GM15510 (cell line): ENCODE data around the gene SSR3.

Source experiments
- POLR2A ChIP-seq: IDR thresholded peaks from 3 replicates; pipeline ENCODE4 v1.6.1; 2011; ENCODE audit warnings: borderline replicate concordance; ENCODE audit not compliant: insufficient read length; ENCODE audit errors: extremely low read depth

The SSR3 gene

DNA sequence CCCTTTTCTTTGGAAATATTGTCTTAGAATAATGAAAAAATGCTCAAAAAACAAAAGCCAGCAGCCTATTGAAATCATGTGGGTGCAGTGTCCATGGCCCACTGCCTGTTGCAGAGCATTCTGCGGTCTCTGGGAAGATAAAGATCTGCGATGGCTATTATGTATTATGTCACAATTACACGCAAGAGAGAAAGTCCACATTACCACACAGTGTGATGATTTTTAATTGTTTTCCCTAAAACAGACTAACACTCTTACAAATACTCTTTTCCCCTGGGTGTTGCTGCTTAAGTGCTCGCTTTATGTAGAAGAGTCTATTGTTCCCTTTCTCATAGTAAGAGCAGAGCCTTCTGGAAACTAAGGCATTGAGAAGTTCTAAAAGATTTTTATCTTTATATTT, 32.2 kb downstream of the SSR3 start:
- TF ChIP-seq POLR2A = no peak

DNA sequence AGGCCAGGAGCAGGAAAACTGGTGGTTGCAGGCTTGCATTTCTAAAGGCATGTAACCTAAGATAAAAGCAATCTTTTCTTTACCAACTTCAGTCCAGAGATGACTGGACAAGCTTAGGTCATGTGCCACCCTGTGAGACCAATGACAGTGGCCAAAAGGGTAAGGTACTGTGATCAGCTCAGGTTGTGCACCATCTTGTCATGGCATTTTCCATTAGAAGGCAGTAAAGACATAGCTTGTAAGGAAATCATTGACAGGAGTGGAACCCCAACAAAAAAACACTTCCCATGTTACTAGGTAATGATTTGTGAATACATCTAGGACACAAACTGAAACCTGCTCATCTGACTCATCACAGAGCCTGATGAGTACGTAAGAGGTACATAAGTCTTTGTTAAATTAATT, 35.2 kb downstream of the SSR3 start:
- no peak for TF ChIP-seq POLR2A

DNA sequence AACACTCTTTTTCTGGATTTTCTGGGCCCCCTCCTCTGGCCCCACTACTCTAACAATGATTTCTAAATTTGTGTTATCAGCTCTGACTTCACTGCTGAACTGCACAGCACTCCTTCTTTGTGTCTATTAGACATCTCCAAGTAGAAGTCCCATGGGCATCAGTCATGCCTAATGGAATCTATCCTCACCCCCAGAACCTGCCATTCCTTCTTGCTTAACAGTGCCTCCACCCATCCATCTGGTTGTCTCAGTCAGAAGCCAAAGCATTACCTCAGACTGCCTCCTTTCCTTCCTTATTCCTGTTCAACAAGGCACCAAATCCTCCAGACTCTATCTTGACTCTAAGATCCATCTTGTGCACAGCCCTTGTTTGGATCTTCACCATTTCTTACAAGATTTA, 36.2 kb downstream of the SSR3 start:
- TF ChIP-seq POLR2A = no peak

DNA sequence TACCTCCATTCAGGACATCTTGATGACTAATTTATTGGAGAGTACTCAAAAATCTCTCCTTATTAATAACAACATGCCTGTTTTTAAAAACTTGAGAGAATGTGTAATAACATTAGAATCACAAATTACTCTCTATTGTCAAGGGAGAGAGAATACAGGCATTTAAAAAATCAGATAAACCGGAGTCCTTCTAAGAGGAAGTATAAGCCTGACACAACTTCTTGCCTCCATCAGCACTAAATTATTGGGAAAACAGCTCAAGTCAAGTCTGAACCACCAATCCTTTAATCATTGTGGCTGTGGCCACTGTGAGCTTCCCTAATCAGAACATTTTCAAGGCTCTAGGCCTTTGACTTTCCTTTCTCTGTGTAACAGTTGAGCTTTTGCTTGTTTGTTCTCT, 38.0 kb downstream of the SSR3 start:
- no peak for TF ChIP-seq POLR2A

DNA sequence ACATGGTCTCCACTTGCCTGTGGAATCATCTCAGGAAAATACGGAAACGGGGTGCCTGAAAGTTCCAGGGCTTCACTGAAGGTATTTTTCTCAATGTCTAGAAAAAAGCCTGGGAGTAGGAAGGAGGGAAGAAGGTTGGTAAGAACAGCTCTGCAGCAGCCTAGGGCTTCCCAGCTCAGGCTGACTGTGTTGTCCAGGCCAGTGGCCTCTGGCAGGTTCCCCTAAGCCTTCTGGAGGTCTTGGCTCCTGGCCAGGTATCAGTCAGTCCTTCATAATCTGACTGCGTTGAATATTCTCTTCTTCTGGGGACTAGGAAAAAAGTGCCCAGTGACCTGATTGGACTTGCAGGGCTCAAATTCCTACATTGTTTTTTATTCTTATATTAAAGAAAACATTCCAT, 38.6 kb downstream of the SSR3 start:
- TF ChIP-seq POLR2A = no peak

DNA sequence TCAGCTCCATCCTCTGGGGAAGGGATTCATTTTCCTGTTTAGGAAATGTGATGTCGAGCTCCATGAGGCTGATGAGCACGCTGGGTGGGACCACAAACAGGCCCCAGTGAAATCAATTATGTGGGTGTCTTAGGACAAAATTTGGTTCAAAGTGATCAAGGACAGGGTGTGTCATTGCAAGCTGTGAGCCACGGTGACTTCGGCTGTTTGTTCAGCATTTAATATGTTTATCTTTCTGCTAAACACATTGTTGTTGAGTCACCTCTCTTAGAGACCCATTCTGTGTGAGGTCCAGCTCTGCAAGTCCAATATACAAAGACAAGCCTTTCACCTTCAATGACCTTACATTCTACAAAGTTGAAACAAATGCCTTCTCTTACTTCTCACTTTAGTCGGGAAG, 41.3 kb downstream of the SSR3 start:
- no peak for TF ChIP-seq POLR2A

DNA sequence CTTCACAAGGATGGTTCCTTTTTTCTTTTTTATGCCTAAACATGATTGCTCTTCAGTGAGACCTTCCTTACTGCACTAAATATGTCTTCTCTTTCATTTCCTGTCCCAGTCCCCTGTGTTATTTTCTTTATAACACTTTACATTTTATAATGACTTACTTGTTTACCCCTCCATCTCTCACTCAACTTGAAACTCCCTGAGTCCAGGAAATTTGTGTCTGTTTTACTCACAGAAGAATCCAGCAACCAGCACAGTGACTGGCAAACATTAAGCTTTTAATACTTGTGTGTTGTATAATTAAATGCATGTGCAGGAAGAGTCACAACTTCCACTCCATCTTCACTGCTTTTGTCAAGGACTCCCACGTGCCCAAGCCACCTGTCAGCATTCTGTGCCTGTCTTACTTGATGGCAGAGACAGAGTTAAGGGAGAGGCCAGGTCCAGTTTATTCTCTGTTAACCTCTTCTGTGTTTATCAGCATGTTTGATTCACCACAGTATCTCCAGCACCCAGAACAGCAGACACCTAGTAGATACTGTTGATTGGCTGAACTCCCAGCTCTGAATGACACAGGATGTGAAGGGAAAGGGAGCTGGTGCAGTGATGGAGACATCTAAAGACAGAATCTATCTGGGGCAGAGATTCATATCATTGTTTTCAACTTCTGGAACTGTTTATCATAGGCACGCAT, 42.8 kb downstream of the SSR3 start:
- TF ChIP-seq POLR2A = no peak

DNA sequence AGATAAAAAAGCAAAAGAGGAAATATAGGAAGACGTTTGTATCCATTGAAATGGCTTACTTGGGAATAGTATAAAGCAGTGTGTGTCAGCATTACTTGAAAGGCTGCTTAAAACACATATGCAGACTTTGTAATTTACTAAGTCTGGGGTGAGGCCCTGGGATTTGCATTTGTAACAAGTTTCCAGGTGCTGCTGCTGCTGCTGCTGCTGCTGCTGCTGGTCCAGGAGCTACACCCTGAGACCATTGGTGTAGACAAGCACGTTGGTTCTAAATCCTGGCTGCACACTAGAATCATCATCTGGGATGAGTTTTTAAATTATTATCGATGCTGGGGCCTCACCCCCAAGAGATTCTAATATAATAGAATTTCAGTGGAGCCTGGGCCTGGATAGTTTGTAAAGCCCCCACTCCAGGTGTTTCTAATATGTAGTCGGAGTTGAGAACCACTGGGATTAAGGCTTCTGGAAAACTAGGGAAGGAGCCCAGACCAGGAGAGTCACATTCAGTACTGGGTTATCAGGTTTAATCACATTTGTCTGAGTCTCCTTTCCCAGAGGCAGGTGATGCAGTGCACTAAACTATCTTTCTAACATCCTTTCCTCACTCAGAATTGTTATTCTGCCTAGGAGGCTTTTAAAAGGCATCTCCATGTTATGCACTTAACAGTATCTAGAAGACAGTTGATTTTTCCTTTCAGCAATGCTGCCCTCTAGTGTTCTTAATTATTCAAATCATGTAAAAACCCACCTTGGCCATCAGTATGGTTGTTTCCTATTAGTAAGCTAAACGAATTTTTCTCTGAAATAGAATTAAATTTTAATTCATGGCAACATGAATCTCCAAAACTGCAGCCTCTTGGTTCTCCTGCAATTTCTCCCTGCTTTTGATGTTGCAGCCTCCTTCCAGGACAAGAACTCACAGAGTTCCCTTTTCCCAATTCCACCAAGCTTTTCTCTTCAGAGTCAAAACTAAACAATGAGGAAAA, 45.4 kb downstream of the SSR3 start:
- TF ChIP-seq POLR2A = no peak

DNA sequence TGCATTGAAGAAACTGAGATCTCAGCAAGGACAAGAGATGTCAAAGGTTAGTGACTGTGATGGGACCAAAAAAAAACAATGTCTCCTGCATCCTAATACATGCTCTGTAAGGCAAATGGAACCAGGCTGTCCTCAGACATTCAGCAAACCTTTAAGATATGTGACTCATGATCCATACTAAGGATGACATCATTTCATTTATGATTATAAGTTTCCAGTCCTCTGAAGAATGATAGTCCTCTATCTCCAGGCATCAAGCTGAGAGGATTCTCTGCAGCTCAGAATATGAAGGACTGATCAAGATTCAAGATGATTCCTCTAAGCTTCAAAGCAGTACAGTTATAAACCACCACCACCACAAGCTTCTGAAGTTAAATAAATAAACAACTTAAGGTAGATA, 47.6 kb downstream of the SSR3 start:
- TF ChIP-seq POLR2A = no peak

DNA sequence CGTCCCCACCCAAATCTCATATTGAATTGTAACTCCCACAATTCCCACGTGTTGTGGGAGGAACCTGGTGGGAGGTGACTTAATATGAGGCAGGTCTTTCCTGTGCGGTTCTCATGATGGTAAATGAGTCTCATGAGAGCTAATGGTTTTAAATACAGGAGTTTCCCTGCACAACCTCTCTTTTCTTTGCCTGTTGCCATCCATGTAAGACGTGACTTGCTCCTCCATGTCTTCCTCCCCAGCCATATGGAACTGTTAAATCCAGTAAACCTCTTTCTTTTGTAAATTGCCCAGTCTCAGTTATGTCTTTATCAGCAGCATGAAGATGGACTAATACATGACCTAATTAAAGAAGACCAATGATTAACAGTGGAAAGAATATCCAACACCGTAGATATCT, 56.6 kb downstream of the SSR3 start:
- no peak for TF ChIP-seq POLR2A

DNA sequence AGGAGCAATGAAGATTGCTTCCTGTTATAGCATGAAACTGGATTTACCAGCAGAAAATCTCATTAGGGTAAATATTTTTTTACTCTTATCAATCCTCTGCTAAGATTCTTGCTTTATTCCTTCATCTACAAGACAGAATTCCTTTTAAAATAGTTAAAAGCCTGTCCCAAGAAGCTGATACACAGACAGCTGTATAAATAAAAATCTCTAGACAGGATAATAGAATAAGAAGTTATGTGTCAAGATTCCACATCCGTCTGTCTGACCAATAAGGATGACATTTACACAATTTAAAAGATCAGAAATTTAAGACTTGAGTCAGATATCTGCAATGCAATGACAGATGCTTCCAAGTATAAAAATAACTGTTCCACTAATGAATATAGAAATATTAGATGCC, 57.6 kb downstream of the SSR3 start:
- no peak for TF ChIP-seq POLR2A

DNA sequence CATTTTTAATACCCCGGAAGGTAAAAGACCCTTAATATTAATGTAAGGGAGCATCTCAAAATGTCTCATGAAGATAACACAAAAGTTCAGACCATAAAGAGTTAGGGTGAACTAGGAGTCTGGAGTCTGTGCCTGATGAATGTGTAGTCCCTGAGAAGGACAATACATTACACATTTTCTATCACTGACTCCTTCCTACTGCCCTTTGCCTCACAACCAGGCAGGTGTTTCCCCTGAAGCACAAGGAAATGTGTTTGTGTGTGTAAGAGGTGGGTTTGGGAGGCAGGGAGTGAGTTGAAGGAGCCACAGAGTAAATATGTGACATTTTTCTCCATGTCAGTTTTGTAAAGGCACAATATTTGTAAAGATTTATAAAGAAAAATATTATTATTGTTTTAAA, 59.1 kb downstream of the SSR3 start:
- no peak for TF ChIP-seq POLR2A

DNA sequence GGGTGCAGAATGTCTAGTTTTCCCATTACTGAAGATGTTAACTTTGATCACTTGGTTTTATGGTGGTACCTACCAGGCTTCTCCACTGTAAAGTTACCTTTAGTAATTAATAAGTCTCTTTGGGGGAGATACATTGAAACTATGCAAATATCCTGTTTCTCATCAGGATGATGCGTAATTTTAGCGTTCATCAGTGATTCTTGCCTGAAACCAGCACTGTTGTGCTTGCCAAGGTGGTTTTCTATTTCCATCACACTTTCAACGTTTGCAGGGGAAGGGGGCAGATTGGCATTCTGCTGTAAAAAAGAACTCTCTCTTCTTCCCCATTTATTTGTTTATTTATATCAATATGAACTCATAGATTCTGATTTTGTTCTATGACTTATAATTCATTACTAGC, 61.0 kb downstream of the SSR3 start:
- no peak for TF ChIP-seq POLR2A

DNA sequence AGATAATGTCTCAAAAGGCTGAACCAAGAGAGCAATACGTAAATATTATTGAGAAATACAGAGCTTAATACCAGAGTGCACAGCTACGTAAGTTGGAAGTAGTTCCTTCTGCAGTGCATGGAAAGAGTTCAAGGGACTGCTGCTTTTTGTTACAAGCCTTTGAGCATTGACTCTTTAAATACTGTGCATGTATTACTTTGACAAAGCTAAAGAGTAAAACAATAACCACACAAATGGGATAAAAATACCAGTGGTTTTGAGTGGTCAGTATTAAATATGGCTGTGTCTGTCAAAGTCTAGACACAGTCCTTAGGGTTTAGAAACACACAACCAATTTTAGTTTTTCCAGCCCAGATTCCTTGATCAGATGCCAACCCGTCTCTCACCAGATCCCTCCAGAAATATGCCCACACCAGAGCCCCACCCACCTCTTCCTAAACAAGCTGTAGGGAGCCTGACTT, 62.1 kb downstream of the SSR3 start:
- TF ChIP-seq POLR2A = no peak

DNA sequence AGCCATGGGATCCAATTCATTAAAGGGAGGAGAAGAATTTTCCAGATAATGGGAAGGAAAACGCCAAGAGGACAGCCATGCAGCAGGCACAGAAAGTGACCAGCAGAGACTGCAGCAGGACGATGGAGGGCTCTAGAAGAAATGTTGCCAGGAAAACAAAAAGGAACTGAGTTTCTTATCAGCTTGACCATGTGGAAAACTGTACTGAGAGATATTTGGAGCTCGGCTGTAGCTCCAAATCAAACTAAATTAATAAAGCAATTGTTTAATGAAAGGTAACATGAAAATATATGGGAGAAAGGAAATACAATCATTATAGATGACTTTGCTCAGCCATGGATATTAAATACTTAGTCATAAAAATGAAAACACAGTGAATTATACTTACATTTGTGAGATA, 63.7 kb downstream of the SSR3 start:
- no peak for TF ChIP-seq POLR2A
